SW 1271 (cell line): ENCODE measurements around the gene PDE11A.
A peak's percentile ranks its signal among the peaks of the same experiment; 100 is the strongest.

ENCODE experiments used
- DNase-seq, 2 experiments: peaks; one replicate each; lab custom pipeline; 2025; lab: John Stamatoyannopoulos, UW

PDE11A gene

GRCh38 chr2:177758591-177759371, 313.8 kb downstream of the PDE11A start:
- peak in 1 of 2 experiments; percentile 32 for DNase-seq

- no peak for DNase-seq
Measured at GRCh38 chr2:177756336-177756735, 316.2 kb downstream of the PDE11A start.

GRCh38 chr2:177754492-177754873, 318.1 kb downstream of the PDE11A start:
- DNase-seq = no peak

- DNase-seq = no peak
Measured at GRCh38 chr2:177753682-177754491, 318.7 kb downstream of the PDE11A start.

GRCh38 chr2:177748360-177748759, 324.2 kb downstream of the PDE11A start:
- no peak for DNase-seq

- no peak for DNase-seq
Measured at GRCh38 chr2:177747384-177747783, 325.2 kb downstream of the PDE11A start.

- no peak for DNase-seq
Measured at GRCh38 chr2:177746358-177746757, 326.2 kb downstream of the PDE11A start.

- no peak for DNase-seq
Measured at GRCh38 chr2:177745531-177745930, 327.0 kb downstream of the PDE11A start.

GRCh38 chr2:177742851-177743250, 329.7 kb downstream of the PDE11A start:
- DNase-seq = no peak

GRCh38 chr2:177741866-177742265, 330.7 kb downstream of the PDE11A start:
- no peak for DNase-seq

- no peak for DNase-seq
Measured at GRCh38 chr2:177740700-177741099, 331.9 kb downstream of the PDE11A start.

GRCh38 chr2:177738461-177739235, 333.9 kb downstream of the PDE11A start:
- DNase-seq = no peak

GRCh38 chr2:177735318-177735803, 337.2 kb downstream of the PDE11A start:
- DNase-seq = no peak

GRCh38 chr2:177733322-177733855, 339.2 kb downstream of the PDE11A start:
- DNase-seq = no peak

- no peak for DNase-seq
Measured at GRCh38 chr2:177731384-177731783, 341.2 kb downstream of the PDE11A start.

GRCh38 chr2:177730792-177731191, 341.8 kb downstream of the PDE11A start:
- no peak for DNase-seq

- DNase-seq = no peak
Measured at GRCh38 chr2:177730363-177730762, 342.2 kb downstream of the PDE11A start.

- DNase-seq = no peak
Measured at GRCh38 chr2:177728920-177729319, 343.7 kb downstream of the PDE11A start.

GRCh38 chr2:177728399-177728765, 344.2 kb downstream of the PDE11A start:
- no peak for DNase-seq

GRCh38 chr2:177727577-177728398, 344.8 kb downstream of the PDE11A start:
- DNase-seq = no peak

- DNase-seq = no peak
Measured at GRCh38 chr2:177726931-177727348, 345.6 kb downstream of the PDE11A start.
